BE2C (cell line): ENCODE results near the gene AMY1C.

ENCODE experiments used
- DNase-seq: peaks from one replicate; pipeline ENCODE4 v3.0.0-alpha.2; 2020
- H3K27me3 ChIP-seq: fragments of 250-450 bp; sonication (Bioruptor Pico); 2 replicates; pipeline ENCODE4 v1.5.1; 2020; ENCODE audit warnings: mild to moderate bottlenecking
- H3K36me3 ChIP-seq: fragments of 250-450 bp; sonication (Bioruptor Pico); 2 replicates; pipeline ENCODE4 v1.5.1; 2020; ENCODE audit warnings: mild to moderate bottlenecking
- H3K4me1 ChIP-seq: fragments of 250-450 bp; sonication (Bioruptor Pico); 2 replicates; pipeline ENCODE4 v1.5.1; 2020
- H3K4me3 ChIP-seq: 2 replicates; pipeline ENCODE4 v1.5.1; 2011; ENCODE audit warnings: low read depth, low read length
- H3K9me3 ChIP-seq: fragments of 250-450 bp; sonication (Bioruptor Pico); 2 replicates; pipeline ENCODE4 v1.5.1; 2020
- CTCF ChIP-seq: IDR thresholded peaks from 2 replicates; pipeline ENCODE4 v1.5.1; 2012; ENCODE audit warnings: mild to moderate bottlenecking, low read depth, low read length

Gene AMY1C

GRCh38 chr1:103779932-103780331 is 30.2 kb downstream of the AMY1C start:
- H3K4me1 ChIP-seq = no peaks in the 10 kb centered on the region
- H3K27me3 ChIP-seq = no peaks in the 10 kb centered on the region
- H3K36me3 ChIP-seq = no peaks in the 10 kb centered on the region
- no peak for DNase-seq
- TF ChIP-seq CTCF = no peak
- H3K9me3 ChIP-seq = no peaks in the 10 kb centered on the region
- H3K4me3 ChIP-seq = no peak overlapping the region

- no peak for TF ChIP-seq CTCF
- H3K36me3 ChIP-seq = no peaks in the 10 kb centered on the region
- H3K4me3 ChIP-seq = no peak overlapping the region
- no peaks in the 10 kb centered on the region for H3K9me3 ChIP-seq
- no peaks in the 10 kb centered on the region for H3K27me3 ChIP-seq
- peaks cover 3% of the 10 kb centered on the region; the same call in 1 of the 2 replicates for H3K4me1 ChIP-seq
- no peak for DNase-seq
Observed at GRCh38 chr1:103783944-103784377, 34.3 kb downstream of the AMY1C start.

GRCh38 chr1:103788377-103788776 is 38.7 kb downstream of the AMY1C start:
- no peak for DNase-seq
- H3K27me3 ChIP-seq = no peaks in the 10 kb centered on the region
- H3K36me3 ChIP-seq = no peaks in the 10 kb centered on the region
- no peaks in the 10 kb centered on the region for H3K9me3 ChIP-seq
- no peak overlapping the region for H3K4me3 ChIP-seq
- peaks cover 3% of the 10 kb centered on the region; the same call in 1 of the 2 replicates for H3K4me1 ChIP-seq
- peak; percentile 45 for TF ChIP-seq CTCF

- no peak for DNase-seq
Observed at GRCh38 chr1:103790172-103790571, 40.5 kb downstream of the AMY1C start.

More at GRCh38 chr1:103790172-103790571, 40.5 kb downstream of the AMY1C start:
- no peak overlapping the region for H3K4me3 ChIP-seq
- no peaks in the 10 kb centered on the region for H3K36me3 ChIP-seq
- H3K27me3 ChIP-seq = no peaks in the 10 kb centered on the region
- H3K9me3 ChIP-seq = no peaks in the 10 kb centered on the region
- peaks cover 3% of the 10 kb centered on the region; the same call in 1 of the 2 replicates for H3K4me1 ChIP-seq
- no peak for TF ChIP-seq CTCF
